ENCODE results near the gene KCNG4. TPM values are rescaled to one million over a fixed set of nuclear protein-coding genes. Genes with fewer than 3 reads are reported as not detected.

The KCNG4 gene
- total RNA-seq: not detected

DNA sequence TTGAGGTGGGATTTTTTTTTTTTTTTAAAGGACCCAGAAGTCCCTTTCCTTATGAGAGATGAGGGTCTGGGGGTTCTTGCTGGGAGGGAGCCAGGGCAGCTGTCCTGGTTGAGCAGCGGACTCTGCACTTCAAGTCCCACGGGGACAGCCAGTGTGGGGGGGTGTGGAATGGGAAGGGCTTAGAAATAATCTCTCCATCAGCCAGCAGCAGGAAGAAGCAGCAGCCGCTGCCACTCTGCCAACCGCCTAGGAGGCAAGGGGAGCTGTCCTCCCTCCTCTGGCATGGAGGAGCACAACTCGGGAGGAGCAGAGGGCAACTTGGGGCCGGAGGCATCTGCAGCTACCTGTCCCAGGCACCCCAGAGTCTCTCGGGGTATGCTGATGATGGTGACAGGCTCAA lies at the start of gene KCNG4:
Gene KCNG4 (minus strand): TSS at position 104 of the 400 bp plus-strand sequence. CDS start 2,527 bp downstream, outside the sequence.

DNA sequence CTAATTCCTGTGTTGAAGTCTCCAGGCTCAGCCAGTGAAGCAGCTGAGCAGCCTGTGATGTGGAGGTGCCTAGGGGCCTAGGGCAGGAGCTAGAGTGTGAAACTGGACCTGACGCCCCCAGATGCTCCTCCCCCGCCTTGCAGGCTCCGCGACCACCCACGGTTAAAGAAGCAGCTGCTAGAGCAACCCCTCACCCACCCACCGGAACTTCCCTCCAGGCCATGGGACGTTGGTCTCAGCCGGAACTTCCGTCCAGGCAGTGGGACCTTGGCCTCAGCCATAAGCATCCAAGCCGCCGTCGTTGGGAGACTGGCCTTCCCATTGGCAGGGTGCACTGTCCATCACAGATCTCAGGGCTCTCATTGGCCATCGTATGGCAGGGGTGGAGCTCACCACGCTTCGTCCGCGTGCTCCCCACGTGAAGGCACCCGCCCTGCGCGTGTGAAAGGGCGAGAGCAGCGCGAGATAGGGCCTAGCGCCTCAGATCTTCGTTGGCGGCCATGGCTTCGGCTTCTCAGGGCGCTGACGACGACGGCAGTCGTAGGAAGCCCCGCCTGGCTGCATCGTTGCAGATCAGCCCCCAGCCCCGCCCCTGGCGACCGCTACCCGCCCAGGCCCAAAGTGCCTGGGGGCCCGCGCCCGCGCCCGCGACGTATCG lies 49.0 kb downstream of the KCNG4 start, which contains the start of gene ADAD2:
Gene ADAD2 (plus strand): TSS at position 427 of the 658 bp plus-strand sequence. CDS start 74 bp downstream, at position 501.

GRCh38 chr16:84186685-84187437 lies 53.0 kb downstream of the KCNG4 start, which contains the start of gene TAF1C:
Gene TAF1C (minus strand): TSS chr16:84187057. CDS start chr16:84184988, 2,069 bp downstream.

Small RNA genes lying within 50 kb of the gene (small RNA-seq; reads per million reads assigned to genes)
- not detected for gene RNA5SP433

Other genes starting within 250 kb of the KCNG4 start
- gene SLC38A8, start 197.2 kb downstream of the KCNG4 start, total RNA-seq: 2.8 TPM
- 79.1 TPM for gene MBTPS1, start 123.1 kb downstream of the KCNG4 start, total RNA-seq
- 152 TPM for gene HSDL1, start 94.8 kb downstream of the KCNG4 start, total RNA-seq
- gene DNAAF1, start 94.7 kb downstream of the KCNG4 start, total RNA-seq: 6.5 TPM
- gene TAF1C, start 53.0 kb downstream of the KCNG4 start, total RNA-seq: 21.2 TPM
- 0.23 TPM for gene ADAD2, start 48.9 kb downstream of the KCNG4 start, total RNA-seq
- gene WFDC1, start 54.9 kb upstream of the KCNG4 start, total RNA-seq: 7.6 TPM
- gene ATP2C2, start 128.5 kb upstream of the KCNG4 start, total RNA-seq: 3.5 TPM

Data from diencephalon (tissue), 1 donor.